A549 (cell line): ENCODE measurements around the gene OR8H2. TPM values are rescaled to one million over a fixed set of nuclear protein-coding genes. Genes with fewer than 3 reads are reported as not detected.
A peak's percentile ranks its signal among the peaks of the same experiment; 100 is the strongest.
"Not testable (repeated sequence)": the region's sequence is repeated elsewhere in the genome, so short reads cannot be mapped to it uniquely, and the experiment has no call there.

Experiments
- ATAC-seq, 2 experiments: fragments of 200-7000 bp in 1 of 2; fragments of >200 bp in 1 of 2; cut with Nextera tagmentation in 1 of 2; cut with Tn5 transposase in 1 of 2; 3 replicates each; pipeline versions ENCODE4 v1.8.0 to v1.9.1; 2018 to 2020; ENCODE audit warnings: mild to moderate bottlenecking in 1 of 2, moderate library complexity in 1 of 2
- CTCF ChIA-PET: fragments of 300-600 bp; sonication (Branson Sonifier 250); formaldehyde crosslinking; extraction: SDS; loops from one replicate; lab custom pipeline; 2021; ENCODE audit warnings: antibody characterized with exemption, inconsistent platforms; lab: Yijun Ruan, JAX
- POLR2A ChIA-PET: fragments of 350-600 bp; formaldehyde crosslinking; extraction: SDS; loops from one replicate; lab custom pipeline; 2021; ENCODE audit warnings: antibody characterized with exemption, inconsistent platforms; lab: Yijun Ruan, JAX
- DNase-seq, 2 experiments: peaks; one replicate each; pipeline versions ENCODE4 v3.0.0 to v3.0.0-alpha.2; 2011 to 2016; ENCODE audit warnings: low read depth in 1 of 2, low spot score in 1 of 2
- FAIRE-seq: peaks from 2 replicates; lab custom pipeline; 2011; peaks lifted over from hg19 to GRCh38; lab: Jason Lieb, UNC
- H3K27ac ChIP-seq, 2 experiments: fragments of >200 bp; sonication (Bioruptor Twin); formaldehyde crosslinking; 3 replicates each; pipeline ENCODE4 v1.5.1; 2016 to 2017
- H3K4me1 ChIP-seq: fragments of >200 bp; sonication (Bioruptor Twin); formaldehyde crosslinking; 3 replicates; pipeline ENCODE4 v1.6.1; 2016
- H3K4me2 ChIP-seq: fragments of >200 bp; sonication (Bioruptor Twin); formaldehyde crosslinking; 3 replicates; pipeline ENCODE4 v1.6.1; 2016
- H3K4me3 ChIP-seq: fragments of >200 bp; sonication (Bioruptor Twin); formaldehyde crosslinking; 3 replicates; pipeline ENCODE4 v1.5.1; 2016
- H3K9me3 ChIP-seq: fragments of >200 bp; sonication (Bioruptor Twin); formaldehyde crosslinking; 3 replicates; pipeline ENCODE4 v1.6.1; 2016
- CTCF ChIP-seq: fragments of >200 bp; sonication (Bioruptor Twin); formaldehyde crosslinking; IDR thresholded peaks from 3 replicates; pipeline ENCODE4 v1.5.1; 2016
- EHF ChIP-seq: fragments of 250-450 bp; sonication (Bioruptor Pico); IDR thresholded peaks from 2 replicates; pipeline ENCODE4 v1.5.0; 2020; ENCODE audit warnings: mild to moderate bottlenecking
- HOXA7 ChIP-seq: fragments of 250-450 bp; sonication (Bioruptor Pico); IDR thresholded peaks from 2 replicates; pipeline ENCODE4 v1.5.0; 2020; ENCODE audit warnings: mild to moderate bottlenecking, moderate library complexity
- KDM5A ChIP-seq: fragments of 200-600 bp; sonication (generic); IDR thresholded peaks from 2 replicates; pipeline ENCODE4 v1.6.1; 2016; ENCODE audit warnings: antibody characterized with exemption, mild to moderate bottlenecking
- MAFK ChIP-seq: fragments of 450-650 bp; IDR thresholded peaks from 2 replicates; pipeline ENCODE4 v1.6.1; 2014; ENCODE audit not compliant: partially characterized antibody
- NPAS2 ChIP-seq: fragments of 250-450 bp; sonication (Bioruptor Pico); IDR thresholded peaks from 2 replicates; pipeline ENCODE4 v1.8.0; 2022; ENCODE audit warnings: mild to moderate bottlenecking, moderate library complexity, borderline replicate concordance
- PHF8 ChIP-seq: fragments of 200-600 bp; sonication (generic); IDR thresholded peaks from 2 replicates; pipeline ENCODE4 v1.6.1; 2016; ENCODE audit warnings: low read depth, mild to moderate bottlenecking, antibody characterized with exemption, moderate library complexity, borderline replicate concordance
- POLR2A ChIP-seq: IDR thresholded peaks from 2 replicates; pipeline ENCODE4 v1.6.1; 2012; ENCODE audit warnings: mild to moderate bottlenecking, low read length
- RARB ChIP-seq: fragments of 250-450 bp; sonication (Bioruptor Pico); IDR thresholded peaks from 2 replicates; pipeline ENCODE4 v1.8.0; 2021; ENCODE audit warnings: mild to moderate bottlenecking, moderate library complexity
- RNF2 ChIP-seq: fragments of 200-600 bp; sonication (generic); IDR thresholded peaks from 2 replicates; pipeline ENCODE4 v1.6.1; 2016; ENCODE audit warnings: low read depth, mild to moderate bottlenecking, antibody characterized with exemption, moderate library complexity, borderline replicate concordance
- SREBF2 ChIP-seq: fragments of 450-650 bp; IDR thresholded peaks from 2 replicates; pipeline ENCODE4 v1.6.1; 2014; ENCODE audit warnings: mild to moderate bottlenecking, moderate library complexity
- ZSCAN20 ChIP-seq: fragments of 250-450 bp; sonication (Bioruptor Pico); IDR thresholded peaks from 2 replicates; pipeline ENCODE4 v1.8.0; 2022; ENCODE audit warnings: mild to moderate bottlenecking, moderate library complexity
- WGBS: methylation state at CpG from one replicate; pipeline ENCODE4 v1.1.6; 2017; ENCODE audit errors: missing lambda C conversion rate; 5-methylcytosine and 5-hydroxymethylcytosine counted together
- polyA plus RNA-seq, 4 experiments: library from polyadenylated mRNA; depleted of rRNA in 3 of 4; stranded (reverse); fragments of >200 nt; fragmentation: RNase III in 1 of 4; extraction: RNeasy Plus Mini Kit Qiagen cat#74134 plus additional on column Dnase treatment in 1 of 4; gene quantifications; 2 replicates in 3 of 4; 3 replicates in 1 of 4; pipeline ENCODE4 v1.2.3, GENCODE V29; 2011 to 2017
- small RNA-seq, 6 experiments: library from RNA; depleted of rRNA; stranded (forward); fragments of <200 nt; gene quantifications; one replicate each; pipeline ENCODE3, GENCODE V24; 2012
- TF ChIP-seq, protein P1 (sequence below): IDR thresholded peaks from 2 replicates; pipeline ENCODE4 v1.6.1; 2012; ENCODE audit warnings: low read depth, borderline replicate concordance

The OR8H2 gene
- polyA plus RNA-seq, 2 of the 4 experiments (the other 2 are of a cell fraction), result not detected

- FAIRE-seq, result no peak
- TF ChIP-seq MAFK, result peak; percentile 48
- TF ChIP-seq CTCF, result no peak
- TF ChIP-seq, all 56 proteins: peak for 1
Measured at GRCh38 chr11:56140151-56140661, 36.7 kb downstream of the OR8H2 start, which contains the start of gene OR8J3. OR8J3 (minus strand) TSS chr11:56140201; CDS start chr11:56137718, 2,483 bp downstream.

GRCh38 chr11:56143681-56144080 lies 40.2 kb downstream of the OR8H2 start:
- H3K4me2 ChIP-seq, DNase-seq, ATAC-seq, FAIRE-seq, POLR2A ChIA-PET, H3K4me1 ChIP-seq, H3K9me3 ChIP-seq, H3K27ac ChIP-seq, CTCF ChIA-PET, H3K4me3 ChIP-seq: not testable (repeated sequence)
- WGBS, result 45% methylated on average over 6 of the region's 30 CpGs

More at GRCh38 chr11:56140151-56140661, 36.7 kb downstream of the OR8H2 start, which contains the start of gene OR8J3:
- no peak for ATAC-seq
- POLR2A ChIA-PET, result no interaction called here
- Histone ChIP-seq H3K27ac (no peak within 1 kb of the TSS), H3K4me1 (no peaks in the 10 kb centered on the region), H3K4me2 (peak within 1 kb of the TSS; percentile 45; the same call in 2 of the 3 replicates), H3K4me3 (no peak within 1 kb of the TSS), H3K9me3 (no peaks in the 10 kb centered on the region)
- DNase-seq, result no peak
- CTCF ChIA-PET, result no interaction called here

DNA sequence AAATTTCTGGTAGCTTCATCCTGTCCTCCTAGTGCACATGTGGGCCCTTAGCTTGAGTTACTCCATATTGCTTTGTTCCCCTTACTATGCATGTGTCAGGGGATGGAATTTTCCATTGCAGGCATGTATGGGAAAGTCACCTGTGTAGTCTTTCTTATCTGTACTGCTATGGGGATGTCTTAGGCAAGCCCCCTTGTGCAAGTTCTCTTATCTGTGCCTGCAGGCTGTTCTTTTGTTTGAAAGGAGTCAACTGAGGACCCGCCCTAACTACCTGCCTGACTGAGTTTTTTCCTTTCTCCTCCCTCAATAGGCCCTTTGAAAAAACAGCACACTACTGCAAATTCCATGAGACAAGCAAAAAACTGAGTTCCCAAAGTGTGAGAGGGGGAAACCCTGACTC lies 47.9 kb downstream of the OR8H2 start:
- 0% methylated on average over 1 of the region's 1 CpG for WGBS
- no peaks in the 10 kb centered on the region for H3K4me1 ChIP-seq
- no peak overlapping the region for H3K4me2 ChIP-seq
- no peak overlapping the region for H3K27ac ChIP-seq
- no peak for TF ChIP-seq KDM5A
- no peak for TF ChIP-seq ZSCAN20
- TF ChIP-seq NPAS2, result no peak
- TF ChIP-seq EHF (CRISPR knock-in tag), result no peak
- no peak for TF ChIP-seq RNF2
- TF ChIP-seq SREBF2, result no peak
- TF ChIP-seq POLR2A, result no peak
- TF ChIP-seq HOXA7 (CRISPR knock-in tag), result no peak
- no peak for TF ChIP-seq PHF8
- TF ChIP-seq, all 56 proteins: peak for 0
- FAIRE-seq, result no peak
- no peak for ATAC-seq
- CTCF ChIA-PET, result no interaction called here
- no peak for DNase-seq
- POLR2A ChIA-PET, result no interaction called here
- Histone ChIP-seq H3K9me3 (no peaks in the 10 kb centered on the region), H3K4me3 (no peak overlapping the region)

DNA sequence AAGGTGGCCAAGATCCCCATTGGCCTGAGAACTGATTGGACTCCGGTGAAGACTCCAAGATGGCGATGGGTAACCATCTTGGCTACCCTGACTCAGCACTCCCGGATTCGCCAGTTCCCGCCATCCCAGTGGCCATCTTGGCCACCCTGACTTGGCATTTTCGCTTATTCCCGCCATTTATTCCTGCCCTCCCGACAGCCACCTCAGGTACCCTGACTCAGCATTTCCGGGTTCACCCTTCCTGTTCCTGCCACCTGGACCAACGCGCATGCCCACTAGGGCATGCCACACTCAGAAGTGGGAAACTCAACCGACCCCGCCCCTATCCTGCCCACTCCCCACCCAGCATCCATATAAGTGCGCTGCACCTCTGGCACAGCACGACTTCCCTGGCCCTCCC lies 48.8 kb downstream of the OR8H2 start:
- no peak for ATAC-seq
- FAIRE-seq, result no peak
- 33% methylated on average over 13 of the region's 15 CpGs for WGBS
- no peaks in the 10 kb centered on the region for H3K9me3 ChIP-seq
- H3K4me1 ChIP-seq, result no peaks in the 10 kb centered on the region
- H3K4me3 ChIP-seq, result no peak overlapping the region
- H3K27ac ChIP-seq, result no peak overlapping the region
- TF ChIP-seq, protein P1, sequence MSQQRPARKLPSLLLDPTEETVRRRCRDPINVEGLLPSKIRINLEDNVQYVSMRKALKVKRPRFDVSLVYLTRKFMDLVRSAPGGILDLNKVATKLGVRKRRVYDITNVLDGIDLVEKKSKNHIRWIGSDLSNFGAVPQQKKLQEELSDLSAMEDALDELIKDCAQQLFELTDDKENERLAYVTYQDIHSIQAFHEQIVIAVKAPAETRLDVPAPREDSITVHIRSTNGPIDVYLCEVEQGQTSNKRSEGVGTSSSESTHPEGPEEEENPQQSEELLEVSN, result no peak
- TF ChIP-seq MAFK (peak; percentile 69), RARB (CRISPR knock-in tag) (no peak)
- H3K4me2 ChIP-seq, result no peak overlapping the region
- CTCF ChIA-PET, result no interaction called here
- POLR2A ChIA-PET, result no interaction called here
- DNase-seq, result peak in 1 of 2 experiments; percentile 29

Small RNAs within 50 kb of the gene (small RNA-seq; reads per million reads assigned to genes)
- 0 reads per million in 6 experiments for gene OR8I4P

Other genes starting within 250 kb of the OR8H2 start
- not detected in 2 replicates for gene TRIM51, start 220.4 kb upstream of the OR8H2 start, polyA plus RNA-seq (2011; rRNA removed)
- gene TRIM51, start 220.4 kb upstream of the OR8H2 start, polyA plus RNA-seq (2017; fragmentation: RNase III; extraction: RNeasy Plus Mini Kit Qiagen cat#74134 plus additional on column Dnase treatment), result not detected in 3 replicates
- gene OR5W2, start 189.1 kb upstream of the OR8H2 start, polyA plus RNA-seq (2011; rRNA removed), result not detected in 2 replicates
- gene OR5W2, start 189.1 kb upstream of the OR8H2 start, polyA plus RNA-seq (2017; fragmentation: RNase III; extraction: RNeasy Plus Mini Kit Qiagen cat#74134 plus additional on column Dnase treatment), result not detected in 3 replicates
- gene OR5I1, start 167.3 kb upstream of the OR8H2 start, polyA plus RNA-seq (2011; rRNA removed), result not detected in 2 replicates
- not detected in 3 replicates for gene OR5I1, start 167.3 kb upstream of the OR8H2 start, polyA plus RNA-seq (2017; fragmentation: RNase III; extraction: RNeasy Plus Mini Kit Qiagen cat#74134 plus additional on column Dnase treatment)
- not detected in 2 replicates for gene OR10AG1, start 133.7 kb upstream of the OR8H2 start, polyA plus RNA-seq (2011; rRNA removed)
- gene OR10AG1, start 133.7 kb upstream of the OR8H2 start, polyA plus RNA-seq (2017; fragmentation: RNase III; extraction: RNeasy Plus Mini Kit Qiagen cat#74134 plus additional on column Dnase treatment), result not detected in 3 replicates
- gene OR5F1, start 109.1 kb upstream of the OR8H2 start, polyA plus RNA-seq (2011; rRNA removed), result not detected in 2 replicates
- not detected in 3 replicates for gene OR5F1, start 109.1 kb upstream of the OR8H2 start, polyA plus RNA-seq (2017; fragmentation: RNase III; extraction: RNeasy Plus Mini Kit Qiagen cat#74134 plus additional on column Dnase treatment)
- gene OR5AS1, start 76.0 kb upstream of the OR8H2 start, polyA plus RNA-seq (2011; rRNA removed), result not detected in 2 replicates
- gene OR5AS1, start 76.0 kb upstream of the OR8H2 start, polyA plus RNA-seq (2017; fragmentation: RNase III; extraction: RNeasy Plus Mini Kit Qiagen cat#74134 plus additional on column Dnase treatment), result not detected in 3 replicates
- not detected in 2 replicates for gene OR8I2, start 10.4 kb upstream of the OR8H2 start, polyA plus RNA-seq (2011; rRNA removed)
- not detected in 3 replicates for gene OR8I2, start 10.4 kb upstream of the OR8H2 start, polyA plus RNA-seq (2017; fragmentation: RNase III; extraction: RNeasy Plus Mini Kit Qiagen cat#74134 plus additional on column Dnase treatment)
- gene OR8H3, start 18.7 kb downstream of the OR8H2 start, polyA plus RNA-seq (2011; rRNA removed), result not detected in 2 replicates
- not detected in 3 replicates for gene OR8H3, start 18.7 kb downstream of the OR8H2 start, polyA plus RNA-seq (2017; fragmentation: RNase III; extraction: RNeasy Plus Mini Kit Qiagen cat#74134 plus additional on column Dnase treatment)
- not detected in 2 replicates for gene OR8J3, start 36.5 kb downstream of the OR8H2 start, polyA plus RNA-seq (2011; rRNA removed)
- not detected in 3 replicates for gene OR8J3, start 36.5 kb downstream of the OR8H2 start, polyA plus RNA-seq (2017; fragmentation: RNase III; extraction: RNeasy Plus Mini Kit Qiagen cat#74134 plus additional on column Dnase treatment)
- gene OR8K5, start 56.6 kb downstream of the OR8H2 start, polyA plus RNA-seq (2011; rRNA removed), result not detected in 2 replicates
- not detected in 3 replicates for gene OR8K5, start 56.6 kb downstream of the OR8H2 start, polyA plus RNA-seq (2017; fragmentation: RNase III; extraction: RNeasy Plus Mini Kit Qiagen cat#74134 plus additional on column Dnase treatment)
- not detected in 2 replicates for gene OR5J2, start 72.9 kb downstream of the OR8H2 start, polyA plus RNA-seq (2011; rRNA removed)
- not detected in 3 replicates for gene OR5J2, start 72.9 kb downstream of the OR8H2 start, polyA plus RNA-seq (2017; fragmentation: RNase III; extraction: RNeasy Plus Mini Kit Qiagen cat#74134 plus additional on column Dnase treatment)
- not detected in 2 replicates for gene OR5T2, start 130.6 kb downstream of the OR8H2 start, polyA plus RNA-seq (2011; rRNA removed)
- gene OR5T2, start 130.6 kb downstream of the OR8H2 start, polyA plus RNA-seq (2017; fragmentation: RNase III; extraction: RNeasy Plus Mini Kit Qiagen cat#74134 plus additional on column Dnase treatment), result not detected in 3 replicates
- not detected in 2 replicates for gene OR5T3, start 148.6 kb downstream of the OR8H2 start, polyA plus RNA-seq (2011; rRNA removed)
- gene OR5T3, start 148.6 kb downstream of the OR8H2 start, polyA plus RNA-seq (2017; fragmentation: RNase III; extraction: RNeasy Plus Mini Kit Qiagen cat#74134 plus additional on column Dnase treatment), result not detected in 3 replicates
- gene OR5T1, start 170.5 kb downstream of the OR8H2 start, polyA plus RNA-seq (2011; rRNA removed), result not detected in 2 replicates
- not detected in 3 replicates for gene OR5T1, start 170.5 kb downstream of the OR8H2 start, polyA plus RNA-seq (2017; fragmentation: RNase III; extraction: RNeasy Plus Mini Kit Qiagen cat#74134 plus additional on column Dnase treatment)
- not detected in 2 replicates for gene OR8H1, start 188.6 kb downstream of the OR8H2 start, polyA plus RNA-seq (2011; rRNA removed)
- gene OR8H1, start 188.6 kb downstream of the OR8H2 start, polyA plus RNA-seq (2017; fragmentation: RNase III; extraction: RNeasy Plus Mini Kit Qiagen cat#74134 plus additional on column Dnase treatment), result not detected in 3 replicates
- not detected in 2 replicates for gene OR8K3, start 211.5 kb downstream of the OR8H2 start, polyA plus RNA-seq (2011; rRNA removed)
- gene OR8K3, start 211.5 kb downstream of the OR8H2 start, polyA plus RNA-seq (2017; fragmentation: RNase III; extraction: RNeasy Plus Mini Kit Qiagen cat#74134 plus additional on column Dnase treatment), result not detected in 3 replicates
- not detected in 2 replicates for gene OR8K1, start 242.4 kb downstream of the OR8H2 start, polyA plus RNA-seq (2011; rRNA removed)
- gene OR8K1, start 242.4 kb downstream of the OR8H2 start, polyA plus RNA-seq (2017; fragmentation: RNase III; extraction: RNeasy Plus Mini Kit Qiagen cat#74134 plus additional on column Dnase treatment), result not detected in 3 replicates